ENCODE data around the gene RAI14. TPM values are rescaled to one million over a fixed set of nuclear protein-coding genes. Genes with fewer than 3 reads are reported as not detected.

RAI14 gene
- total and polyA plus RNA-seq, 2 donors (not counting 3 experiments of a cell fraction or from before 2014, with no cell fraction given), result 114 to 369 TPM

- no peak for TF ChIP-seq POLR2A (IDR thresholded peaks at IDR 0.05; ENCODE audit: low read depth, low read length)
- TF ChIP-seq JUN (IDR thresholded peaks at IDR 0.05; ENCODE audit: borderline replicate concordance, insufficient read depth, insufficient read length, low read depth), result no peak
- Histone ChIP-seq H3K9me1 (replicated peaks; ENCODE audit: control insufficient read depth, extremely low read depth, insufficient read depth, low read length) (no peaks in the 10 kb centered on the region), H3K4me3 (replicated peaks in 1 of 3; ENCODE audit: insufficient read depth in 1 of 3, low read depth in 1 of 3, low read length in 3 of 3) (no peak overlapping the region), H3K9me3 (replicated peaks; ENCODE audit: control insufficient read depth, insufficient read depth, low read length) (no peaks in the 10 kb centered on the region), H3K4me2 (ENCODE audit: insufficient read depth, low read length) (no peak overlapping the region), H4K20me1 (replicated peaks; ENCODE audit: control insufficient read depth, extremely low read depth, insufficient read depth, low read length) (no peaks in the 10 kb centered on the region), H3K27ac (ENCODE audit: insufficient read depth, low read depth, low read length) (no peak overlapping the region), H2AFZ (ENCODE audit: low read depth, low read length) (no peak overlapping the region), H3K79me2 (ENCODE audit: control insufficient read depth, insufficient read depth, low read length) (no peaks in the 10 kb centered on the region), H3K36me3 (ENCODE audit: control insufficient read depth in 2 of 2, extremely low read depth in 1 of 2, insufficient read depth in 2 of 2, low read length in 2 of 2) (no peaks in the 10 kb centered on the region), H3K4me1 (ENCODE audit: control insufficient read depth, extremely low read depth, insufficient read depth, low read length) (peaks cover 5% of the 10 kb centered on the region), H3K9ac (replicated peaks; ENCODE audit: extremely low read depth, insufficient read depth, low read length) (no peak overlapping the region), H3K27me3 (ENCODE audit: control insufficient read depth in 2 of 2, insufficient read depth in 2 of 2, low read length in 2 of 2) (peaks cover 0 to 9% of the 10 kb centered on the region in 2 experiments)
- POLR2A ChIA-PET, result no interaction called here
- dilution Hi-C loops (cut with MboI; ENCODE audit: extremely low pct_ligation_motif_present, low sequenced_read_pairs) (no loop called here), intact Hi-C loops (cut with micrococcal nuclease) (no loop called here)
- DNase-seq (ENCODE audit: low read depth, low spot score) (no peak), FAIRE-seq (no peak)
- BruUV-seq (replicated peaks), result no TSS peak
- CTCF ChIA-PET, result interaction anchor here (0.7 to 2.2 kb wide), 2 partner anchors 9 to 14 kb away, joined by 3 to 8 read pairs; no protein-coding TSS in a partner anchor
Measured at GRCh38 chr5:34857894-34858293, 201.8 kb downstream of the RAI14 start.

GRCh38 chr5:34858790-34859189, 202.7 kb downstream of the RAI14 start:
- BruUV-seq (replicated peaks), result no TSS peak
- no peak for TF ChIP-seq POLR2A (IDR thresholded peaks at IDR 0.05; ENCODE audit: low read depth, low read length)
- TF ChIP-seq CTCF (IDR thresholded peaks at IDR 0.05; ENCODE audit: extremely low read depth in 1 of 2, insufficient read depth in 1 of 2, low read depth in 1 of 2, low read length in 2 of 2), result no peak
- TF ChIP-seq FOS (IDR thresholded peaks at IDR 0.05; ENCODE audit: borderline replicate concordance, insufficient read depth, low read length), result no peak
- no peak for TF ChIP-seq GATA2 (IDR thresholded peaks at IDR 0.05; ENCODE audit: insufficient read depth, insufficient read length, low read depth, low read length)
- no peak for TF ChIP-seq EZH2 (IDR thresholded peaks at IDR 0.05; ENCODE audit: borderline replicate concordance, low read depth, low read length, severe bottlenecking)
- TF ChIP-seq JUN (IDR thresholded peaks at IDR 0.05; ENCODE audit: borderline replicate concordance, insufficient read depth, insufficient read length, low read depth), result no peak
- TF ChIP-seq POLR2AphosphoS5 (IDR thresholded peaks at IDR 0.05; ENCODE audit: insufficient read depth, low read depth, low read length), result no peak
- no peak for TF ChIP-seq MAX (IDR thresholded peaks at IDR 0.05; ENCODE audit: insufficient read depth, insufficient read length)
- no peak for TF ChIP-seq MYC (IDR thresholded peaks at IDR 0.05; ENCODE audit: low read depth, low read length)
- DNase-seq (ENCODE audit: low read depth, low spot score) (no peak), FAIRE-seq (no peak)
- no peaks in the 10 kb centered on the region for H3K9me1 ChIP-seq (replicated peaks; ENCODE audit: control insufficient read depth, extremely low read depth, insufficient read depth, low read length)
- H4K20me1 ChIP-seq (replicated peaks; ENCODE audit: control insufficient read depth, extremely low read depth, insufficient read depth, low read length), result no peaks in the 10 kb centered on the region
- CTCF ChIA-PET, result interaction anchor here (2.2 kb wide), 1 partner anchor 10 kb away, joined by 8 read pairs; no protein-coding TSS in a partner anchor
- intact Hi-C loops (cut with micrococcal nuclease), result no loop called here
- H3K4me1 ChIP-seq (ENCODE audit: control insufficient read depth, extremely low read depth, insufficient read depth, low read length), result peaks cover 14% of the 10 kb centered on the region
- no peak overlapping the region for H2AFZ ChIP-seq (ENCODE audit: low read depth, low read length)
- dilution Hi-C loops (cut with MboI; ENCODE audit: extremely low pct_ligation_motif_present, low sequenced_read_pairs), result no loop called here
- no peak overlapping the region for H3K27ac ChIP-seq (ENCODE audit: insufficient read depth, low read depth, low read length)
- H3K9ac ChIP-seq (replicated peaks; ENCODE audit: extremely low read depth, insufficient read depth, low read length), result no peak overlapping the region
- no peaks in the 10 kb centered on the region for H3K9me3 ChIP-seq (replicated peaks; ENCODE audit: control insufficient read depth, insufficient read depth, low read length)
- H3K4me2 ChIP-seq (ENCODE audit: insufficient read depth, low read length), result no peak overlapping the region
- POLR2A ChIA-PET, result no interaction called here
- no peaks in the 10 kb centered on the region for H3K79me2 ChIP-seq (ENCODE audit: control insufficient read depth, insufficient read depth, low read length)
- H3K4me3 ChIP-seq (replicated peaks in 1 of 3; ENCODE audit: insufficient read depth in 1 of 3, low read depth in 1 of 3, low read length in 3 of 3), result no peak overlapping the region
- H3K36me3 ChIP-seq (ENCODE audit: control insufficient read depth in 2 of 2, extremely low read depth in 1 of 2, insufficient read depth in 2 of 2, low read length in 2 of 2), result no peaks in the 10 kb centered on the region
- peaks cover 0 to 9% of the 10 kb centered on the region in 2 experiments for H3K27me3 ChIP-seq (ENCODE audit: control insufficient read depth in 2 of 2, insufficient read depth in 2 of 2, low read length in 2 of 2)

Data from endothelial cell of umbilical vein (primary cell).